WTC11 (cell line): ENCODE measurements around the gene ZDHHC19. TPM values are rescaled to one million over a fixed set of nuclear protein-coding genes. Genes with fewer than 3 reads are reported as not detected.

ENCODE experiments used
- ATAC-seq: fragments of 200-7000 bp; cut with Tn5 transposase; 2 replicates; pipeline ENCODE4 v1.10.0; 2021; ENCODE audit warnings: mild to moderate bottlenecking, moderate library complexity
- CTCF ChIA-PET: fragments of 300-600 bp; sonication (Branson Sonifier 250); formaldehyde crosslinking; loops from one replicate; lab custom pipeline; 2021; ENCODE audit warnings: antibody characterized with exemption; lab: Charles Lee
- POLR2A ChIA-PET: fragments of 350-600 bp; sonication (Branson Sonifier 250); formaldehyde crosslinking; loops from one replicate; lab custom pipeline; 2021; ENCODE audit warnings: antibody characterized with exemption; lab: Charles Lee
- DNase-seq: peaks from one replicate; pipeline ENCODE4 v3.0.0; 2021; ENCODE audit warnings: low spot score
- H3K27ac Mint-ChIP-seq: 2 replicates; pipeline ENCODE4 v1.8.0; 2021; ENCODE audit warnings: mixed read lengths
- H3K27me3 Mint-ChIP-seq: 2 replicates; pipeline ENCODE4 v1.8.0; 2021; ENCODE audit warnings: low read depth, mild to moderate bottlenecking, moderate library complexity, mixed read lengths
- H3K36me3 Mint-ChIP-seq: 2 replicates; pipeline ENCODE4 v1.8.0; 2021; ENCODE audit warnings: mixed read lengths
- H3K4me1 Mint-ChIP-seq: 2 replicates; pipeline ENCODE4 v1.8.0; 2022; ENCODE audit warnings: mixed read lengths
- H3K4me3 Mint-ChIP-seq: 2 replicates; pipeline ENCODE4 v1.8.0; 2021; ENCODE audit warnings: mild to moderate bottlenecking, moderate library complexity, mixed read lengths
- H3K9me3 Mint-ChIP-seq: 2 replicates; pipeline ENCODE4 v1.8.0; 2021; ENCODE audit warnings: mixed read lengths
- ATF1 ChIP-seq: sonication (generic); formaldehyde crosslinking; IDR thresholded peaks from 2 replicates; pipeline ENCODE4 v1.8.1; 2023; ENCODE audit warnings: mild to moderate bottlenecking, moderate library complexity, missing genetic modification reagents
- FOXK1 ChIP-seq: sonication (generic); formaldehyde crosslinking; IDR thresholded peaks from 2 replicates; pipeline ENCODE4 v1.8.0; 2022; ENCODE audit warnings: mild to moderate bottlenecking, moderate library complexity, missing genetic modification reagents
- IRF2 ChIP-seq: sonication (generic); formaldehyde crosslinking; IDR thresholded peaks from 2 replicates; pipeline ENCODE4 v1.8.0; 2022; ENCODE audit warnings: low read depth, missing genetic modification reagents, borderline replicate concordance
- NFYB ChIP-seq: sonication (generic); formaldehyde crosslinking; conservative IDR thresholded peaks from 2 replicates; pipeline ENCODE4 v1.8.0; 2022; ENCODE audit warnings: low read depth, missing genetic modification reagents
- RORB ChIP-seq: fragments of 250-450 bp; sonication (Bioruptor Pico); IDR thresholded peaks from 2 replicates; pipeline ENCODE4 v1.9.0; 2021; ENCODE audit warnings: mild to moderate bottlenecking
- TEAD1 ChIP-seq: sonication (generic); formaldehyde crosslinking; IDR thresholded peaks from 2 replicates; pipeline ENCODE4 v1.8.0; 2022; ENCODE audit warnings: mild to moderate bottlenecking, missing genetic modification reagents
- TP53 ChIP-seq: sonication (generic); formaldehyde crosslinking; IDR thresholded peaks from 2 replicates; pipeline ENCODE4 v1.8.1; 2023; ENCODE audit warnings: mild to moderate bottlenecking, missing genetic modification reagents
- ZBTB21 ChIP-seq: sonication (generic); formaldehyde crosslinking; IDR thresholded peaks from 2 replicates; pipeline ENCODE4 v1.8.1; 2023; ENCODE audit warnings: mild to moderate bottlenecking, missing genetic modification reagents, borderline replicate concordance
- ZNF138 ChIP-seq: sonication (generic); formaldehyde crosslinking; conservative IDR thresholded peaks from 2 replicates; pipeline ENCODE4 v1.8.1; 2022; ENCODE audit warnings: mild to moderate bottlenecking, moderate library complexity, missing genetic modification reagents
- ZNF263 ChIP-seq: sonication (generic); formaldehyde crosslinking; IDR thresholded peaks from 2 replicates; pipeline ENCODE4 v1.8.1; 2022; ENCODE audit warnings: low read depth, mild to moderate bottlenecking, moderate library complexity, missing genetic modification reagents
- ZNF396 ChIP-seq: fragments of 250-450 bp; sonication (Bioruptor Pico); IDR thresholded peaks from 2 replicates; pipeline ENCODE4 v1.8.0; 2021; ENCODE audit warnings: mild to moderate bottlenecking, moderate library complexity, borderline replicate concordance
- total RNA-seq: library from RNA; stranded (reverse); gene quantifications from 3 replicates; pipeline ENCODE4 v1.2.3, GENCODE V29; 2021
- TF ChIP-seq, protein P1 (sequence below): sonication (generic); formaldehyde crosslinking; IDR thresholded peaks from 2 replicates; pipeline ENCODE4 v1.8.0; 2023; ENCODE audit warnings: missing genetic modification reagents, mild to moderate bottlenecking, borderline replicate concordance
- TF ChIP-seq, protein P2 (sequence below): sonication (generic); formaldehyde crosslinking; IDR thresholded peaks from 2 replicates; pipeline ENCODE4 v1.8.0; 2022; ENCODE audit warnings: mild to moderate bottlenecking, missing genetic modification reagents
- TF ChIP-seq, protein P3 (sequence below): sonication (generic); formaldehyde crosslinking; IDR thresholded peaks from 2 replicates; pipeline ENCODE4 v1.8.1; 2022; ENCODE audit warnings: mild to moderate bottlenecking, missing genetic modification reagents, moderate library complexity, borderline replicate concordance
- TF ChIP-seq, protein P4 (sequence below): fragments of 250-450 bp; sonication (Bioruptor Pico); conservative IDR thresholded peaks from 2 replicates; pipeline ENCODE4 v1.9.0; 2021; ENCODE audit warnings: mild to moderate bottlenecking
- TF ChIP-seq, protein P5 (sequence below): sonication (generic); formaldehyde crosslinking; IDR thresholded peaks from 2 replicates; pipeline ENCODE4 v1.8.0; 2023; ENCODE audit warnings: mild to moderate bottlenecking, missing genetic modification reagents
- TF ChIP-seq, protein P6 (sequence below): sonication (generic); formaldehyde crosslinking; conservative IDR thresholded peaks from 2 replicates; pipeline ENCODE4 v1.8.1; 2023; ENCODE audit warnings: mild to moderate bottlenecking, low read depth, missing genetic modification reagents, moderate library complexity
- TF ChIP-seq, protein P7 (sequence below): fragments of 250-450 bp; sonication (Bioruptor Pico); IDR thresholded peaks from 2 replicates; pipeline ENCODE4 v2.1.2; 2022; ENCODE audit warnings: mild to moderate bottlenecking, moderate library complexity

Gene ZDHHC19
- total RNA-seq, 1 experiment from 2014 or later, result 4.4 TPM

DNA sequence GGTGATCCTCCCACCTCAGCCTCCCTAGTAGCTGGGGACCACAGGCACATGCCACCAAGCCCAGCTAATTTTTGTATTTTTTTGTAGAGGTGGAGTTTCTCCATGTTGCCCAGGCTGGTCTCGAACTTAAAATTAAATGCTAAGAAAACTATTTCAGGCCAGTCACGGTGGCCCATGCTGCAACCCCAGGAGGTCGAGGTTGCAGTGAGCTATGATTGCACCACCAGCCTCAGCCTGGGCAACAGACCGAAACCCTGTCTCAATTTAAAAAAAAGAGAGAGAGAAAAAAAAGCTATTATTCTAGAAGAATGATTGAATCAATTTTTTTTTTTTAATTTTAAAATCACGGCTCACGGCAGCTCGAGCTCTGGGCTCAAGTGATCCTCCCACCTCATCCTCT is 9.8 kb upstream of the ZDHHC19 start (continued):
- TF ChIP-seq, protein P1, sequence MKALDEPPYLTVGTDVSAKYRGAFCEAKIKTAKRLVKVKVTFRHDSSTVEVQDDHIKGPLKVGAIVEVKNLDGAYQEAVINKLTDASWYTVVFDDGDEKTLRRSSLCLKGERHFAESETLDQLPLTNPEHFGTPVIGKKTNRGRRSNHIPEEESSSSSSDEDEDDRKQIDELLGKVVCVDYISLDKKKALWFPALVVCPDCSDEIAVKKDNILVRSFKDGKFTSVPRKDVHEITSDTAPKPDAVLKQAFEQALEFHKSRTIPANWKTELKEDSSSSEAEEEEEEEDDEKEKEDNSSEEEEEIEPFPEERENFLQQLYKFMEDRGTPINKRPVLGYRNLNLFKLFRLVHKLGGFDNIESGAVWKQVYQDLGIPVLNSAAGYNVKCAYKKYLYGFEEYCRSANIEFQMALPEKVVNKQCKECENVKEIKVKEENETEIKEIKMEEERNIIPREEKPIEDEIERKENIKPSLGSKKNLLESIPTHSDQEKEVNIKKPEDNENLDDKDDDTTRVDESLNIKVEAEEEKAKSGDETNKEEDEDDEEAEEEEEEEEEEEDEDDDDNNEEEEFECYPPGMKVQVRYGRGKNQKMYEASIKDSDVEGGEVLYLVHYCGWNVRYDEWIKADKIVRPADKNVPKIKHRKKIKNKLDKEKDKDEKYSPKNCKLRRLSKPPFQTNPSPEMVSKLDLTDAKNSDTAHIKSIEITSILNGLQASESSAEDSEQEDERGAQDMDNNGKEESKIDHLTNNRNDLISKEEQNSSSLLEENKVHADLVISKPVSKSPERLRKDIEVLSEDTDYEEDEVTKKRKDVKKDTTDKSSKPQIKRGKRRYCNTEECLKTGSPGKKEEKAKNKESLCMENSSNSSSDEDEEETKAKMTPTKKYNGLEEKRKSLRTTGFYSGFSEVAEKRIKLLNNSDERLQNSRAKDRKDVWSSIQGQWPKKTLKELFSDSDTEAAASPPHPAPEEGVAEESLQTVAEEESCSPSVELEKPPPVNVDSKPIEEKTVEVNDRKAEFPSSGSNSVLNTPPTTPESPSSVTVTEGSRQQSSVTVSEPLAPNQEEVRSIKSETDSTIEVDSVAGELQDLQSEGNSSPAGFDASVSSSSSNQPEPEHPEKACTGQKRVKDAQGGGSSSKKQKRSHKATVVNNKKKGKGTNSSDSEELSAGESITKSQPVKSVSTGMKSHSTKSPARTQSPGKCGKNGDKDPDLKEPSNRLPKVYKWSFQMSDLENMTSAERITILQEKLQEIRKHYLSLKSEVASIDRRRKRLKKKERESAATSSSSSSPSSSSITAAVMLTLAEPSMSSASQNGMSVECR, result no peak

DNA sequence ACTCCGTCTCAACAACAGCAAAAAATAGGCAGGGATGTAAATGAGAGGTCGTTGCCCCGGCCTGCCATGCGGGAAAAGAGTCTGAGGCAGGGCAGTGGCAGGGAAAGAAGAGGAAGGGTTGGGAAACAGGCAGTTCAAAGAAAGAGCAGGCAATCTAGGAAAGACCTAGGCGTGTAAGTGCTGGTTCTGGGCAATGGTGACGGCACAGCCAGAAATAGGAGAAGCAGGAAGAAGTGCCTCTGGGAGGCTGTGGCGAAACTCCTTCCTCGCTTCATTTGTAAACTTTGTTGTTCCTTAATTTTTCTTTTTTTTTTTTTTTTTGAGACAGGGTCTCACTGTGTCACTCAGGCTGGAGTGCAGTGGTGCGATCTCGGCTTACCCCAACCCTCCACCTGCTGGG is 9.4 kb upstream of the ZDHHC19 start:
- H3K4me3 Mint-ChIP-seq, result no peak overlapping the region
- peaks cover 36% of the 10 kb centered on the region for H3K4me1 Mint-ChIP-seq
- no peaks in the 10 kb centered on the region for H3K9me3 Mint-ChIP-seq
- H3K27ac Mint-ChIP-seq, result peak overlapping the region; percentile 51; the same call in 1 of the 2 replicates
- ChIA-PET POLR2A (no interaction called here), CTCF (no interaction called here)
- DNase-seq (no peak), ATAC-seq (no peak)
- H3K27me3 Mint-ChIP-seq, result no peaks in the 10 kb centered on the region
- no peaks in the 10 kb centered on the region for H3K36me3 Mint-ChIP-seq
- TF ChIP-seq RORB (CRISPR knock-in tag) (no peak), IRF2 (CRISPR knock-in tag) (no peak), NFYB (no peak), ZBTB21 (CRISPR knock-in tag) (no peak), ZNF138 (CRISPR knock-in tag) (no peak), TP53 (no peak), ZNF263 (CRISPR knock-in tag) (no peak), FOXK1 (no peak), TEAD1 (CRISPR knock-in tag) (no peak), ZNF396 (CRISPR knock-in tag) (no peak), ATF1 (CRISPR knock-in tag) (no peak)
- TF ChIP-seq, protein P2, sequence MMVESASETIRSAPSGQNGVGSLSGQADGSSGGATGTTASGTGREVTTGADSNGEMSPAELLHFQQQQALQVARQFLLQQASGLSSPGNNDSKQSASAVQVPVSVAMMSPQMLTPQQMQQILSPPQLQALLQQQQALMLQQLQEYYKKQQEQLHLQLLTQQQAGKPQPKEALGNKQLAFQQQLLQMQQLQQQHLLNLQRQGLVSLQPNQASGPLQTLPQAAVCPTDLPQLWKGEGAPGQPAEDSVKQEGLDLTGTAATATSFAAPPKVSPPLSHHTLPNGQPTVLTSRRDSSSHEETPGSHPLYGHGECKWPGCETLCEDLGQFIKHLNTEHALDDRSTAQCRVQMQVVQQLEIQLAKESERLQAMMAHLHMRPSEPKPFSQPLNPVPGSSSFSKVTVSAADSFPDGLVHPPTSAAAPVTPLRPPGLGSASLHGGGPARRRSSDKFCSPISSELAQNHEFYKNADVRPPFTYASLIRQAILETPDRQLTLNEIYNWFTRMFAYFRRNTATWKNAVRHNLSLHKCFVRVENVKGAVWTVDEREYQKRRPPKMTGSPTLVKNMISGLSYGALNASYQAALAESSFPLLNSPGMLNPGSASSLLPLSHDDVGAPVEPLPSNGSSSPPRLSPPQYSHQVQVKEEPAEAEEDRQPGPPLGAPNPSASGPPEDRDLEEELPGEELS (CRISPR knock-in tag), result no peak
- TF ChIP-seq, protein P3, sequence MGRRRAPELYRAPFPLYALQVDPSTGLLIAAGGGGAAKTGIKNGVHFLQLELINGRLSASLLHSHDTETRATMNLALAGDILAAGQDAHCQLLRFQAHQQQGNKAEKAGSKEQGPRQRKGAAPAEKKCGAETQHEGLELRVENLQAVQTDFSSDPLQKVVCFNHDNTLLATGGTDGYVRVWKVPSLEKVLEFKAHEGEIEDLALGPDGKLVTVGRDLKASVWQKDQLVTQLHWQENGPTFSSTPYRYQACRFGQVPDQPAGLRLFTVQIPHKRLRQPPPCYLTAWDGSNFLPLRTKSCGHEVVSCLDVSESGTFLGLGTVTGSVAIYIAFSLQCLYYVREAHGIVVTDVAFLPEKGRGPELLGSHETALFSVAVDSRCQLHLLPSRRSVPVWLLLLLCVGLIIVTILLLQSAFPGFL (CRISPR knock-in tag), result no peak
- TF ChIP-seq, protein P4, sequence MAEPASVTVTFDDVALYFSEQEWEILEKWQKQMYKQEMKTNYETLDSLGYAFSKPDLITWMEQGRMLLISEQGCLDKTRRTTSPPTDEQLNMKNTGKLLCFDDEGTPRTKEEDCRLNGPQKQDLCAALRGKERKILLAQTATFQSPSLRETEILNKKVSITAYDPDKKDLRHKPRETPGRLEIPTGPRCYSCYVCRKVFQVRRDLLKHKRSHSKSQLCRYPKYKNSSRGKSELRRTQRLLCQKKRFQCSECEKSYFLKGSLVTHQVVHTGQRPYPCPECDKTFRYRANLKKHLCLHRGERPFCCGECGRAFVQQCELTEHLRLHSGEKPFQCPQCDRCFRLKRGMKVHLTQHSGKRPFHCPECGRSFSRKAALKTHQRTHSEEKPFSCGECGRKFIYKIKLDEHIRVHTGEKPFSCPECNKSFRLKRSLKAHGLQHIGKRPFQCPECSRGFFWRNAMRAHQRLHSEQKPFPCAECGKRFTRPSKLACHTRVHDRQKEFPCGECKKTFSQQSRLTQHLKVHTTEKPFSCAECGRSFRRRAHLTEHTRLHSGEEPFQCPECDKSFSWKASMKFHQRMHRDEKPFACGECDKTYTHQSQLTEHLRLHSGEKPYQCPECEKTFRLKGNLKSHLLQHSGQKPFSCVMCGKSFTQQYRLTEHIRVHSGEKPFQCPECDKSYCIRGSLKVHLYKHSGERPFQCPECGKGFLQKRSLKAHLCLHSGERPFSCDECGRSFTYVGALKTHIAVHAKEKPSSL (CRISPR knock-in tag), result no peak
- TF ChIP-seq, protein P5, sequence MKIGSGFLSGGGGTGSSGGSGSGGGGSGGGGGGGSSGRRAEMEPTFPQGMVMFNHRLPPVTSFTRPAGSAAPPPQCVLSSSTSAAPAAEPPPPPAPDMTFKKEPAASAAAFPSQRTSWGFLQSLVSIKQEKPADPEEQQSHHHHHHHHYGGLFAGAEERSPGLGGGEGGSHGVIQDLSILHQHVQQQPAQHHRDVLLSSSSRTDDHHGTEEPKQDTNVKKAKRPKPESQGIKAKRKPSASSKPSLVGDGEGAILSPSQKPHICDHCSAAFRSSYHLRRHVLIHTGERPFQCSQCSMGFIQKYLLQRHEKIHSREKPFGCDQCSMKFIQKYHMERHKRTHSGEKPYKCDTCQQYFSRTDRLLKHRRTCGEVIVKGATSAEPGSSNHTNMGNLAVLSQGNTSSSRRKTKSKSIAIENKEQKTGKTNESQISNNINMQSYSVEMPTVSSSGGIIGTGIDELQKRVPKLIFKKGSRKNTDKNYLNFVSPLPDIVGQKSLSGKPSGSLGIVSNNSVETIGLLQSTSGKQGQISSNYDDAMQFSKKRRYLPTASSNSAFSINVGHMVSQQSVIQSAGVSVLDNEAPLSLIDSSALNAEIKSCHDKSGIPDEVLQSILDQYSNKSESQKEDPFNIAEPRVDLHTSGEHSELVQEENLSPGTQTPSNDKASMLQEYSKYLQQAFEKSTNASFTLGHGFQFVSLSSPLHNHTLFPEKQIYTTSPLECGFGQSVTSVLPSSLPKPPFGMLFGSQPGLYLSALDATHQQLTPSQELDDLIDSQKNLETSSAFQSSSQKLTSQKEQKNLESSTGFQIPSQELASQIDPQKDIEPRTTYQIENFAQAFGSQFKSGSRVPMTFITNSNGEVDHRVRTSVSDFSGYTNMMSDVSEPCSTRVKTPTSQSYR (CRISPR knock-in tag), result no peak
- TF ChIP-seq, protein P6, sequence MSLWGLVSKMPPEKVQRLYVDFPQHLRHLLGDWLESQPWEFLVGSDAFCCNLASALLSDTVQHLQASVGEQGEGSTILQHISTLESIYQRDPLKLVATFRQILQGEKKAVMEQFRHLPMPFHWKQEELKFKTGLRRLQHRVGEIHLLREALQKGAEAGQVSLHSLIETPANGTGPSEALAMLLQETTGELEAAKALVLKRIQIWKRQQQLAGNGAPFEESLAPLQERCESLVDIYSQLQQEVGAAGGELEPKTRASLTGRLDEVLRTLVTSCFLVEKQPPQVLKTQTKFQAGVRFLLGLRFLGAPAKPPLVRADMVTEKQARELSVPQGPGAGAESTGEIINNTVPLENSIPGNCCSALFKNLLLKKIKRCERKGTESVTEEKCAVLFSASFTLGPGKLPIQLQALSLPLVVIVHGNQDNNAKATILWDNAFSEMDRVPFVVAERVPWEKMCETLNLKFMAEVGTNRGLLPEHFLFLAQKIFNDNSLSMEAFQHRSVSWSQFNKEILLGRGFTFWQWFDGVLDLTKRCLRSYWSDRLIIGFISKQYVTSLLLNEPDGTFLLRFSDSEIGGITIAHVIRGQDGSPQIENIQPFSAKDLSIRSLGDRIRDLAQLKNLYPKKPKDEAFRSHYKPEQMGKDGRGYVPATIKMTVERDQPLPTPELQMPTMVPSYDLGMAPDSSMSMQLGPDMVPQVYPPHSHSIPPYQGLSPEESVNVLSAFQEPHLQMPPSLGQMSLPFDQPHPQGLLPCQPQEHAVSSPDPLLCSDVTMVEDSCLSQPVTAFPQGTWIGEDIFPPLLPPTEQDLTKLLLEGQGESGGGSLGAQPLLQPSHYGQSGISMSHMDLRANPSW (CRISPR knock-in tag), result no peak
- TF ChIP-seq, protein P7, sequence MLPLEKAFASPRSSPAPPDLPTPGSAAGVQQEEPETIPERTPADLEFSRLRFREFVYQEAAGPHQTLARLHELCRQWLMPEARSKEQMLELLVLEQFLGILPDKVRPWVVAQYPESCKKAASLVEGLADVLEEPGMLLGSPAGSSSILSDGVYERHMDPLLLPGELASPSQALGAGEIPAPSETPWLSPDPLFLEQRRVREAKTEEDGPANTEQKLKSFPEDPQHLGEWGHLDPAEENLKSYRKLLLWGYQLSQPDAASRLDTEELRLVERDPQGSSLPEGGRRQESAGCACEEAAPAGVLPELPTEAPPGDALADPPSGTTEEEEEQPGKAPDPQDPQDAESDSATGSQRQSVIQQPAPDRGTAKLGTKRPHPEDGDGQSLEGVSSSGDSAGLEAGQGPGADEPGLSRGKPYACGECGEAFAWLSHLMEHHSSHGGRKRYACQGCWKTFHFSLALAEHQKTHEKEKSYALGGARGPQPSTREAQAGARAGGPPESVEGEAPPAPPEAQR, result no peak
